ENCODE measurements around the gene ZNF532.

ZNF532 gene

GRCh38 chr18:59006461-59007067 lies 141.9 kb downstream of the ZNF532 start:
- TF ChIP-seq CTCF (conservative IDR thresholded peaks at IDR 0.05; ENCODE audit: low read length) = no peak
- TF ChIP-seq EZH2phosphoT487 (IDR thresholded peaks at IDR 0.05; ENCODE audit: borderline replicate concordance) = no peak
- Histone ChIP-seq H4K20me1 (ENCODE audit: insufficient read depth, low read length, poor library complexity, severe bottlenecking) (no peaks in the 10 kb centered on the region), H3K9me2 (replicated peaks; ENCODE audit: low read depth, low read length) (no peaks in the 10 kb centered on the region), H3K9me3 (ENCODE audit: insufficient read depth, low read depth, low read length) (no peaks in the 10 kb centered on the region), H2AFZ (ENCODE audit: low read length) (no peak overlapping the region), H3K79me2 (ENCODE audit: insufficient read depth, low read length) (no peaks in the 10 kb centered on the region), H3F3A (ENCODE audit: low read depth) (no peaks in the 10 kb centered on the region), H3K27me3 (ENCODE audit: insufficient read depth, low read length, poor library complexity, severe bottlenecking) (no peaks in the 10 kb centered on the region), H3K4me1 (ENCODE audit: insufficient read depth, low read length, poor library complexity, severe bottlenecking) (no peaks in the 10 kb centered on the region), H3K36me3 (ENCODE audit: insufficient read depth, low read length) (no peaks in the 10 kb centered on the region), H3K9ac (ENCODE audit: low read depth, low read length, poor library complexity, severe bottlenecking) (no peak overlapping the region), H3K4me3 (ENCODE audit: low read length, poor library complexity, severe bottlenecking) (no peak overlapping the region), H3K4me2 (ENCODE audit: low read depth, low read length, poor library complexity, severe bottlenecking) (no peak overlapping the region)

DNA sequence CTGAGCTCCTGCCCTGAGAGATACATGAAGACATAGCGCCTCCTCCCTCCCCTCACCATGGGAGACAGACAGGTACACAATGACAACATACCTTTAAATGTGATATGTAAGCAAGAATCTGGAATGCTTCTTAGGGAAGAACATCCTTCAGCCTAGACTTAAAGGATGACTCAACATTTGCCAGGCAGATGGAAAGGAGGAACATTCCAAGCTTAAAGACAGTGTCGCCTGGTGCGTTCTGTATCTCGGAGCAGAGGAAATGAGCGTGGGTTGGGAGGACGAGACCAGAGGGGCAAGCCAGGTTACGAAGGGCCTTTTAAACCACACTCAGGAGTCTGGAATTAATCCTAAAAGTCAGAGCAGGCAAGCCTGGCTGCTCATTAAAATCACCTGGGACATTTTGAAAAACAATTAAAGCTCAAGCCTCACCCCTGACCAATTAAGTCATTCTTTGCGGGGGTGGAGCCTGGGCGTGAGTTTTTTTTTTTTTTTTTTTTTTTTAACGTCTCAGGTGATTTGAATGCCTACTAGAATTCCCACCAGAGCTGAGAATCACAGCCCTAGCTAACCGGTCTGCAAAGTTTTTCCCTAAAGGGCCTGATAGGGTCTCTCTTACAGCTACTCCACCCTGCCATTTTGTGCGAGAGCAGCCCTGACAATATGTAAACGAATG lies 143.8 kb downstream of the ZNF532 start:
- Histone ChIP-seq H3K4me2 (ENCODE audit: low read depth, low read length, poor library complexity, severe bottlenecking) (no peak overlapping the region), H3K9me3 (ENCODE audit: insufficient read depth, low read depth, low read length) (no peaks in the 10 kb centered on the region), H3F3A (ENCODE audit: low read depth) (no peaks in the 10 kb centered on the region), H3K36me3 (ENCODE audit: insufficient read depth, low read length) (no peaks in the 10 kb centered on the region), H3K4me1 (ENCODE audit: insufficient read depth, low read length, poor library complexity, severe bottlenecking) (no peaks in the 10 kb centered on the region), H3K9me2 (replicated peaks; ENCODE audit: low read depth, low read length) (no peaks in the 10 kb centered on the region), H3K79me2 (ENCODE audit: insufficient read depth, low read length) (no peaks in the 10 kb centered on the region), H2AFZ (ENCODE audit: low read length) (no peak overlapping the region), H3K4me3 (ENCODE audit: low read length, poor library complexity, severe bottlenecking) (no peak overlapping the region), H4K20me1 (ENCODE audit: insufficient read depth, low read length, poor library complexity, severe bottlenecking) (no peaks in the 10 kb centered on the region), H3K27me3 (ENCODE audit: insufficient read depth, low read length, poor library complexity, severe bottlenecking) (no peaks in the 10 kb centered on the region), H3K9ac (ENCODE audit: low read depth, low read length, poor library complexity, severe bottlenecking) (no peak overlapping the region)
- no peak for TF ChIP-seq EZH2phosphoT487 (IDR thresholded peaks at IDR 0.05; ENCODE audit: borderline replicate concordance)
- TF ChIP-seq CTCF (conservative IDR thresholded peaks at IDR 0.05; ENCODE audit: low read length) = no peak

DNA sequence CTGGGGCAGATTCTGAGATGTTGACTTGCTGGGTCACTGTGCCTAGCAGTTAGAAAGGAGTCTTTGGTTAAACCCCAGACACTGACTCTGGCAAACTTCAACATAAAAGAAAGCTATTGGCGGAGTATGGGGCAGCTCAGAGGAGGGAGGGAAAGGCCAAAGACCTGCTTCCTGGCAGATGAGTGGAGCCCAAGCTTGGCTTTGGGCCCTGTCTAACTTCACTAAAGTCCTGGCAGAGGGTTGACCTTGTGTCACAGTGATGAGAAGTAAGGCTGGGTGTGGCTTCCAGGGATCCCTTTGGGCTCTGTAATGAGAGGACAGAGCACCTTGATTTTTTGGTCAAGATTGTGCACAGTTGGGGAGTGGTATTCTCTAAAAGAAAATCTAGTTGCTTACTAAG lies 145.2 kb downstream of the ZNF532 start:
- H3K9me3 ChIP-seq (ENCODE audit: insufficient read depth, low read depth, low read length) = no peaks in the 10 kb centered on the region
- H3K4me1 ChIP-seq (ENCODE audit: insufficient read depth, low read length, poor library complexity, severe bottlenecking) = no peaks in the 10 kb centered on the region
- no peaks in the 10 kb centered on the region for H3K36me3 ChIP-seq (ENCODE audit: insufficient read depth, low read length)
- no peaks in the 10 kb centered on the region for H3K27me3 ChIP-seq (ENCODE audit: insufficient read depth, low read length, poor library complexity, severe bottlenecking)
- no peaks in the 10 kb centered on the region for H3F3A ChIP-seq (ENCODE audit: low read depth)
- H3K4me3 ChIP-seq (ENCODE audit: low read length, poor library complexity, severe bottlenecking) = no peak overlapping the region
- no peaks in the 10 kb centered on the region for H3K9me2 ChIP-seq (replicated peaks; ENCODE audit: low read depth, low read length)
- H3K4me2 ChIP-seq (ENCODE audit: low read depth, low read length, poor library complexity, severe bottlenecking) = no peak overlapping the region
- H4K20me1 ChIP-seq (ENCODE audit: insufficient read depth, low read length, poor library complexity, severe bottlenecking) = no peaks in the 10 kb centered on the region
- no peak overlapping the region for H3K9ac ChIP-seq (ENCODE audit: low read depth, low read length, poor library complexity, severe bottlenecking)
- TF ChIP-seq CTCF (conservative IDR thresholded peaks at IDR 0.05; ENCODE audit: low read length) (no peak), EZH2phosphoT487 (IDR thresholded peaks at IDR 0.05; ENCODE audit: borderline replicate concordance) (no peak)
- H3K79me2 ChIP-seq (ENCODE audit: insufficient read depth, low read length) = no peaks in the 10 kb centered on the region
- H2AFZ ChIP-seq (ENCODE audit: low read length) = no peak overlapping the region
